Stimulated activated CD8-positive, alpha-beta memory T cell treated with anti-CD3 and anti-CD28 coated beads, Interleukin-2, amount 100 ng/mL, for 48 hours (primary cell): Measurements from ENCODE around the gene ACSM6.
"Not testable (repeated sequence)": the region's sequence is repeated elsewhere in the genome, so short reads cannot be mapped to it uniquely, and the experiment has no call there.

Experiments
- DNase-seq, 2 donors: peaks; one replicate each; pipeline ENCODE4 v3.0.0-alpha.2; 2020; ENCODE audit warnings: low read depth in 2 of 2

Gene ACSM6

DNA sequence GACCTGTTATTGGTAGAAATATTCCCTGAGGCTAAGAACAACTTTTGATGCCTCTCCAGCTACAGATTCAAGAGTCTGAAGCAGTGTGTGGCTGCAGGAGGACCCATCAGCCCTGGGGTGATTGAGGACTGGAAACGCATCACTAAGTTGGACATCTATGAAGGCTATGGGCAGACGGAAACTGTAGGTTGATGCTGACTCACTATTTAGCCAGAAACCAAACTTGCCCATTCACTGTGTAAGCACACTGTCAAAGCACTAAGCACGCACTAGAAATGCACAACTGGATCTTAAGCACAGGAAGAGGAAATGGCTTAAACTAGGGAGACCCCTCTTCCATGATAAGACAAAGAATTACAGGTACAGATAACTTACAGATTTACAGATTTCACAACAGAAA, 20.8 kb downstream of the ACSM6 start:
- DNase-seq = no peak

DNA sequence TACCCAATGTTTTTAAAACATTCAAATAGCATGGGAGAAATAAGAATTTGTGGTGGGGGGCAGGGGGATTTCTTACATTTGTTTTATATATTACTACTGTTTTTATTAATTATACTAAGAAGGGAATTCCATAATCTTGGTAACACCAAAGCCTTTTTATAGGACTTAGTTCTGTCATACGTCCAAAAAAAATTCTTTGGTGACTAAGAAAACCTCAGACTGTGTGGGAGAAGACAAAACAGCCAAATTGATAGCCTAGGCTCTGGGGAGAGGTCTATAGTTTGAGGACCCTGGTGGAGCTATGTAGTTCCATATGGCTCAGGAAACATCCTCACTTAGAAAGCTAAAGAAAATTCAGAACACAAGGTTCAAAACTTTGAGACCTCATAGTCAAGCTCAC, 23.4 kb downstream of the ACSM6 start:
- DNase-seq = no peak

DNA sequence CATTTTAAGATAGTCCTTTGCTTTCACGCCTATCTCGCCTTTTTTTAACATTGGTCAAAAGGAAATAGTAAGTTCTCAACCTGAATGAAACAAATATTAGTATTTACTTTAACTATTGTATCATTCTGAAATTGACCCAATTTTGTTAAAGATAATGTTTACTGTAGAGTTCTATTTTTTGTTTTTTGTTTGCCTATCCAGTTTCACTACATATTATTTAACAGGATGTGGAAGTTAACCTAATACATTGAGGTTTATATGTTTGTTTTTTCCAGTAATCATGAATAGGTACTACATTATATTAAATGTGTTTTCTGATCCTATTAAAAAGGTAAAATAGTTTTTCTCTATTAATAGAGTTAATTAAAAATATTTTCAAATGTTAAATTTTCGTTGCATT, 26.5 kb downstream of the ACSM6 start:
- no peak for DNase-seq

DNA sequence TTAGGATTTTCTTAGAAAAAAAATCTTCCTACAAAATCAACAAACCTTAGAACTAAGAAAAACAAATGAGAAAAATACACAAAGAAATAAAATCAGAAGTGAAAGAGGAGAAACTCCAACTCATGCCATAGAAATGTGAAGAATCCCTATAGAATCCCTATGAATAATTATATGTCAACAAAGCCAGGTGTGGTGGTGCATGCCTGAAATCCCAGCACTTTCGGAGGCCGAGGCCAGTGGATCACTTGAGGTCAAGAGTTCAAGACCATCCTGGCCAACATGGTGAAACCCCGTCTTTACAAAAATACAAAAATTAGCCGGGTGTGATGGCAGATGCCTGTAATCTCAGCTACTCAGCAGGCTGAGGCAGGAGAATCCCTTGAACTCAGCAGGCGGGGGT, 27.1 kb downstream of the ACSM6 start:
- no peak for DNase-seq

DNA sequence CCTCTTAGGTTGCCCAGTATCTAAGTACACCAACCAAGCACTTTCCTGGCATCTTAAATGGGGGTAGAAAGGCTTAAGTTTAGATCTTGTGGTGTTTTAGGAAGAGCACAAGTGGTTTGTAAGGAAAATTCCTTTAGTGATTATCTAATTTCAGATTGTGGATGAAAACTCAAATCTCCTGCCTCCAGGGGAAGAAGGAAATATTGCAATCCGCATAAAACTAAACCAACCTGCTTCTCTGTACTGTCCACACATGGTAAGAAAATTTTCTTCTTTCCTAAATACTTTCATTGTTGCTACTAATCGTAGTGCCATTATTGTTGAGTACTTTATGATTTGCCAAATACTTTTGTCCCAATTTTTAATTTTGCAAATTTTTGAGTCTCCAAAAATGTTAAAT, 31.1 kb downstream of the ACSM6 start:
- DNase-seq = no peak

DNA sequence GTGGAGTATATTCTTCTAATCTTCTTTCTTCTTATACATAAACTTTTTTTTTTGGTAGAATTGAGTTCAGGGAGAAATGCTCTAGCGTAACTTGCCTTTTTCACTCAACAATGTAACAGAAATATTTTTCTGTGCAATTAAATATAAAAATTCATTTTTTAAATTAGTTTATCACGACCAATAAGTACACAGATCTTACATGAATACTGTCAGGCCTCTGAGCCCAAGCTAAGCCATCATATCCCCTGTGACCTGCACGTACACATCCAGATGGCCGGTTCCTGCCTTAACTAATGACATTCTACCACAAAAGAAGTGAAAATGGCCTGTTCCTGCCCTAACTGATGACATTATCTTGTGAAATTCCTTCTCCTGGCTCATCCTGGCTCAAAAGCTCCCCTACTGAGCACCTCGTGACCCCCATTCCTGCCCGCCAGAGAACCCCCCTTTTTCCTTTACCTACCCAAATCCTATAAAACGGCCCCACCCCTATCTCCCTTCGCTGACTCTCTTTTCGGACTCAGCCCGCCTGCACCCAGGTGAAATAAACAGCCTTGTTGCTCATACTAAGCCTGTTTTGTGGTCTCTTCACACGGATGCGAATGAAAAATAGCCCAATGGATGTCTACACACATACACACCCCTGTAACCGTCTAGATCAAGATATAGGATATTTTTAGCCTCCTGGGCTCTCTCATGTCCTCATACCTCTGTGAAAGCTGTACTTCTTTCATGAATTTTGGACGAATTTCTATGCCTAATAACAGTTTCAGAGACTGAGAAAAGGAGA, 35.1 kb downstream of the ACSM6 start:
- not testable (repeated sequence) for DNase-seq

DNA sequence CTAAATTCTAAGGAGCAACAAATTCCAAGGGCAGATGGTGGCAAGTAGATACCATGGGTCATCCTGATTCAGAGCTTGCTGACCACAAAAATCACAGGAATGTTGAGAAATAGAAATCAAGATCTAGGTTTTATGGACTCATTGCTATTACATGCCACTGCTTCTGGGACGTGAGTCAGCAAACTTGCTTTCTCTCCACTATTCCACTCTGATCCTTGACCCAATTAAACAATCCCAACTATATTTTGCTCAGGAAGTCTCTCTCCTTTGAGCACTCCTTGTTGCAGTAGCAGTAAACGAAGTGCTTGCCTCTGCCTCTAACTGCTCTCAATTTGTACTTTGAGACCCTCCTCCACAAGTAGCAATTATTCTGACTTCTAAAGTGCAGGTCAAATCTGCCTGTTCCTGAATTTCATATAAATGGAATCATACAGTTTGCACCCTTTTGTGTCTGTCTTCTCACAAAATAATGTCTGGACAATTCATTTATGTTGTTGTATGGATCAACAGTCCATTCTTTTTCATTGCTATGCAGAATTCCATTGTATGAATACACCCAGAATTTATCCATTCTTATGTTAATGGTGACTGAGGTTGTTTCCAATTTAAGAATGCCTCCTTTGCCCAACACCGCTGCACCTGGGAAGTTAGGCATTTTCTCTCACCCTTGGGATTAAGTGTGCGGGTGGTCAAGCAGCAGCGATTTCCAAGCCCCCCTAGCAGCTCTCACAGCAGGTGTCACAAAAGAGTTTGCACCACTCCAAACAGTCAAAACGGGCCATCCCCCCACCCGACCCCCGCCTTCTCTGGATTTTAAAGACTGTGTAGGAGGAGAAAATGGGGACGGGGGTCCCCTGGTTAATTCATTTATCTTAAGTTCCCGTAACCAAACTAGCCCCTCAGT, 35.9 kb downstream of the ACSM6 start:
- no peak for DNase-seq

DNA sequence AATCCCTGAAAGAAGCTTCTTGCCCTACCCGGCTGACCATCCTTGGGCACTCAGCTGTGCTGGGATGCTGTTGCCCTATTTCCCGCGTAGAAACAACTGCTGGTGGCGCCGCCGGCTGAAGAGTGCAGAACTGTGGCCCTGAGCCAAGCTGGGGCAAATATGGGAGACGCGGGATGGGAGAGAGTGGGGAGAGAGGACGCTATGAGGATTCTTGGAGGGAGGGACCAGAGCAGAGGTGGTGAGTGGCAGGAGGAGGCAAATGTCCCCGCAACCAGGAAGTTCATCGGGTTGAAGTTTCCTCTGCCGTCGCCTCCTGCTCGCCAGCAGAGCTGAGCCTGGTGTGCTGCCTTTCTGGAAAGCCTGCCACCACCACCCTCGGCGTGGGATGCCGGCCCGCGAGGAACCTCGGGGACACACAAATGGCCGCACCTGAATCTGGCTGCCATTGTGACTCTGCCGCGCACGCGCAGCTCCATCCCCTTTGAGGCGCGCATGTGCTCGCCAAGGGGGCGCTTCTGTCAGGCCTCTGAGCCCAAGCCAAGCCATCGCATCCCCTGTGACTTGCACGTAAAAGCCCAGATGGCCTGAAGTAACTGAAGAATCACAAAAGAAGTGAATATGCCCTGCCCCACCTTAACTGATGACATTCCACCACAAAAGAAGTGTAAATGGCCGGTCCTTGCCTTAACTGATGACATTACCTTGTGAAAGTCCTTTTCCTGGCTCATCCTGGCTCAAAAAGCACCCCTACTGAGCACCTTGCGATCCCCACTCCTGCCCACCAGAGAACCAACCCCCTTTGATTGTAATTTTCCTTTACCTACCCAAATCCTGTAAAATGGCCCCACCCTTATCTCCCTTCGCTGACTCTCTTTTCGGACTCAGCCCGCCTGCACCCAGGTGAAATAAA, 36.9 kb downstream of the ACSM6 start:
- peak; percentile 18 to 32 for DNase-seq

DNA sequence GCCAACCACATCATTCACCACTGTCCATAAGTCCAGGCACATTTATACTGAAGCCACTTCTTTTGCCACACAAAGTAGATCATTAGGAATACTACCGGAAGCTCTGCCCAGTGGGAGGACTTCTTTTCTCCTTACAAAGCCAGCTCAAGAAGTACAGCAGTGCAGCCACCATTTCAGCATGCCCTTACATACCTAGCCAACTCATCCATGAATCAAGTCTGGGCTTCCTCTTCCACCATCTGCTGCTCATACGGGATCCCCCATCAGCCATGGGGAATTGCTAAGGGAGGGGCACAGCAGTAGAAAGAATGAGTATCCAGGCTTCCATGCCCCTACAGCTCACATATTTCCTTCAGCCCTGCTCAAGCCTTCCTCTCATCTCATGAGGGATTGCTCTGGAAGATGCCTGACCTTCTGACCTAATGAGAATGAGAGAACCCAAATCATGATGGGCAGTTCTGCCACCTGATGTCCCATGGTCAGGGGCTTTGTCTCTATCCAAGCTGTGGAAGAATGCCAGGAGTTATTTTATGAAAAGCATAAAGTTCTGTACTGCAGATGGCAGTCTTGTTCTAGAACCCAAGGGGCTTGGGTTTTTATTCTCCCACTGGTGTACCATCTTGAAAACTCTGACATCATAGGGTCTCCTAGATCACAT, 39.5 kb downstream of the ACSM6 start:
- no peak for DNase-seq

DNA sequence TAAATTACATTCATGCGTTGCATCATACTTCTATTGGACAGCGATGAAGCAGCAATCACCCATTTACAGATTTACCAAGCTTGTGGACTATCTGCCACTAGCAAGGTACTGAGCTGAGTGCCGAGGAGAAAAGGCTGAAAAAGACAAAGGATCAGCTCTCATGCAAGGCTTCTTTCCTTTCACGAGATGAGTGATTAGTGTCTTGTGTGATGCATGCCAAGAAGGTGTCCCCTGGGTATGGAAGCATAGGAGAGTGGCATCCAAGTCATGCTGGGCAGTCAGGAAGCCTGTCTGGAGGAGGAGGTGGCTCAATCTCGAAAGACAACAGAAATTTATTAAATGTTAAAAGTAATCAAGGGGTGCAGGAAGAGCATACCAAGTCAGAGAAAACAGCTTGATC, 40.9 kb downstream of the ACSM6 start:
- DNase-seq = no peak

DNA sequence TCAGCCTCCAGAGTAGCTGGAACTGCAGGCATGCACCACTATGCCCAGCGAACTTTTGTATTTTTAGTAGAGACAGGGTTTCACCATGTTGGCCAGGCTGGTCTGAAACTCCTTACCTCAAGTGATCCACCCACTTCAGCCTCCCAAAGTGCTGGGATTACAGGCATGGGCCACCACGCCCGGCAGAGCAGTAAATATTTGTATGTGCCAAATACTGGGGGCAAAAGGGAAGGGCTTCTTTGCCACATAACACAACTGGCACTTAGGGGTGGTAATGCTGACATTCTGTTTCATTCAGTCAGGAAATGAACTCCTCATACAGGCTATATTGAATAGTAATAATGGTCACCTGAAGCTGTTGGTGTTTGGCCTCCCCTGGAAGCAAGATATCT, 41.6 kb downstream of the ACSM6 start:
- DNase-seq = no peak

DNA sequence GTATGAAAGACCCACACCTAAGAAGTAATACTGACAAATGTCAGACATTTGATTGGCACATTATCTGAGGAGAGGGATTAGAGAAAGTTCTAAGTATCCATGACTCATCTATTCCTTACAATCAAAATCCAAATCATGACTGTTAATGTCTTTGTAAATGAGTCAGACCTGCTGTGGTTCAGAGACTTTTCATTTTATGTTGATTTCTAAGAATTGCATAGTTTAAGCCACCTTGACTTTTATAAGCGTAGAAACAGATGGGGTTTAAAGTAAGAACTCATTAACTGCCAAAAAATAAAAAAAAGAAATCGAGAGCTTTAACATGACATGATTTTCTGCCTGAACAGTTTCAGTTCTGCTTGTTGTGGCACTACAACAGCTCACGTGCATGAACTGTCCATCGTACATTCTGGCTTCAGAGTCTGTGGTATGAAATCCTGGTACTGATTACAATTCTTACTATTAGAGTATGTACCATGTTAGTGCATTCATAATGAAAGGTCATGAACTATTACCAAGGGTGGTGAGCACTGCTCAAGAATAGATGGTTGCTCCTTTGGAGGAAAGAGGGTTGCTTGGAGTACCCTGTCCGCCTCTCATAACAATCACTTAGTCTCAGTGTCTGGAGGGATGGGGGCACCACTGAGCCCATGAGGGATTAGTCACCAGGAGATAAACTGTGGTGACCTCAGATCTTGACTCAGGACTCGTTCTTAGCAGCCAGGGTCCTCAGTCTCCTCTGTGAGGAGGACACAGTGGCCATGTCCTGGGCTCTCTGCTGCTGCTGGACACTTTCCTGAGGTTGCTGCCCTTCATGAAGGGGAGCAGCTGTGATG, 42.2 kb downstream of the ACSM6 start:
- peak in 1 of 2 donors; percentile 18 for DNase-seq

DNA sequence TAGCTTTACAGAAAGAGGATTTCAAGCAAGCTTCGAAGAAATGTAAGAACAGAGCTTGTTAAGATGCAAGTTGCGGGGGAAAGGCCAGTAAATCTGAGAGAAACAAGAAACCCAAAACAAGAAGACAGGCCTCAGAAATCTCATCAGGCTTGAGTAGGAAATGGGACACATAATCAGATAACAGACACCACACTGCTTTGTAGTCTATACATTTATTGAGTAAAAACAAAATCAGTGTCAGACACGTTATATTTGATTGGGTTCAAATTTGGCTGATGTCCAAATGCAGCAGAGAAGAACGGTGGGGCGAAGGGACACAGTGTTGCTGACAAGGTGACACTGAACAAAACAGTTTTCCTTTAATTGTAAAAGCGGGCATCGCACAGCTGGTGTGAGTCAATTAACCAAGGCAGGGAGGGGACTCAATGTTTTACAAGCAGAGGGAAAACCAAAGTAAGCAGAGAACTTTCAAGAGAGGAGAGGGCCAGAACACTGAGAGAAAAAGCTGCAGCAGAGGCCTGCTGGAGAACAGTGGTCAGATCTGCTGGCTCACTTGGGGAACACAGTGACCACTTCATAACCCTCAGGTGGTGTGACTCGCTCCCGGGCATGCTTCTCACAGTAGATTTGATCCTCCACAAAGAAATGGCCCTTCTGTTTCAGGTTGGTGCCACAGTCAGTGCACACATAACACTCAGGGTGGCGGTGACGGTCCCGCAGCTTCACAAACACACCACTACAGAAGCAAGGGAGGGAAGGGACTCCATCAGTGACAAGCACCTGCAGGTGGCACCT, 43.5 kb downstream of the ACSM6 start:
- DNase-seq = no peak

DNA sequence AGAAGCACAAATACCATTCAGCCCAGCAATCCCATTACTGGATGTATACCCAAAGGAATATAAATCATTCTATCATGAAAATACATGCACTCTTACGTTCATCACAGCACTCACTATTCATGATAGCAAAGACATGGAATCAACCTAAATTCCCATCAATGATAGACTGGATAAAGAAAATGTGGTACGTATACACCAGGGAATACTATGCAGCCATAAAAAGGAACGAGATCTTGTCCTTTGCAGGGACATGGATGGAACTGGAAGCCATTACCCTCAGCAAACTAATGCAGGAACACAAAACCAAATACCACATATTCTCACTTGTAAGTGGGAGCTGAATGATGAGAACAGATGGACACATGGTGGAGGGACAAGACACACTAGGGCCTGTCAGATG, 46.1 kb downstream of the ACSM6 start:
- DNase-seq = not testable (repeated sequence)

DNA sequence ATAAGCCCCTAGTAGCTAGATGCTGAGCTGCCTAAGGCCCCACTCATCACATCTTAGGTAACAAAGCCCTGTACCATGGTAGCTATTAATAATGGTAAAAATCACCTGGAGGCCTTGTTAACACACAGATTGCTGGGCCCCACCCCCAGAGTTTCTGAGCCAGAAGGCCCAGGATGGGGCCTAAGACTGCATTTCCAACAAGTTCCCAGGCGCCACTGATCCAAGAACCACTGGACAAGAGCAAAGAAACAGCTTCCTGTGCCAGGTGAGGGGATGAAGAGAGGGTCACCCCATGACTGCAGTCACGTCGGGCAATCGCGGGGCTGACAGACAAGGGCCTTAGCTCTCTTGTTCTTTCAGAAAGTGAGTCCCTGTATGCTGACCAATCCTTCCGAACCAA, 46.8 kb downstream of the ACSM6 start:
- no peak for DNase-seq

DNA sequence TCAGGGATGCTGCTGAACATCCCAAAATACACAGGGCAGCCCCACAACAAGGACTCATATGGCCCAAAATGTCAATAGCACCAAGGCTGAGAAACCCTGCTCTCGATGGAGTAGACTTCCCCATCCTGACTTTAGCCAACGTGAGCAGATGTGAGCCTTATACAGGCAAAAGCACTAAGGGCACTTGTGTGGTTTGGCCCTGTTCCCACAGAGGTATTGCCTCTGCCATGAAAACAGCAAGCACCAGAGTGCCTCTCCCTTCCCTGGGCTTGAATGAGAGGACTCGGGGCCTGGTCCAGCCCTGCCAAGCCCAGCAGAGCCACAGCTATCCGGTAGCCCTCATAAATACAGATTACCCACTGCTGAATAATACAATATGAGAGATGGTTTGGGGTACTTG, 47.5 kb downstream of the ACSM6 start:
- DNase-seq = no peak

DNA sequence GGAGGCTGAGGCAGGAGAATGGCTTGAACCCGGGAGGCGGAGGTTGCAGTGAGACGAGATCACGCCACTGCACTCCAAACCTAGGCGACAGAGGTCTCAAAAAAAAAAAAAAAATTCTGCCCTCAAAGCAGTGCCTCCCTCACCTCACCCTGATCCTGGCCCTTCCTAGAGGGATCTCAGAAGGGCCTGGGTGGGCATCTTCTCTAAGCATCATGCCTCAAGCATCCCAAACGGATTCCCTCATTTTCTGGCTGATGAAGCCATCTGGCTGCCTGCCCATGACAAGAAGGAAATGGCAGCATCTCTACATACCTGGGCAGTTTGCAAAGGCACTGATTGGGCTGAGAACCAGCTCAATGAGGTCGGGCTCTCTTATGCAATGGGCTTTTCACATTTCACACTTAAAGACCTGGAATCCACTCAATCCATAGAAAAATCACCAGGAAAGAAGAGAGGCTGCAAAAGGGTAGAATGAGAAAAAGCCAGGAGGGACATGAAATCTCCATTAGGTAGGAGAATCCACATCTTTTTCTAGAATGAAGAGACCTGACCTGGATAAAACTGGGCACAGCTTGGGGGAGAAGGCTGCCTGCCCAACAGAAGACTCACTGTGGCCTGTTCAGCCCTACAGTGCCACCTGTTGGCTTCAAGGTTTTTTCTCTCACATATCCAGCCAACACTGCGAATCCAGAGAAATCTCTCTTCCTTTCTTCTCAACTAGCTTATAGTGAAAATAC, 48.7 kb downstream of the ACSM6 start:
- peak in 1 of 2 donors; percentile 18 for DNase-seq

DNA sequence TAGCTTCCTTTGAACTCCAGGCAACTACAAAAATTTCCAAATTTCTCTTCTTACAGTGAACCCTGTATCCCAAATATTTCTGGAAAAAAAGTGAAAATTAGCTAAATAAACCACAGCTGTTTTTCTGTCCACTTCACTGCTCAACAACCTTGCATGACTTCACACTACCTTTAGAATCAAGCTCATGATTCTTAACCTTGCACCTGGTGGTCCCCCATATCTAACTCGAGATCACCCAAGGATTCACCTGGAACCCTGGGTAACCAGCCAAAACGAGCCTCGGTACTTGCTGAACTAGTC, 49.2 kb downstream of the ACSM6 start:
- DNase-seq = no peak

DNA sequence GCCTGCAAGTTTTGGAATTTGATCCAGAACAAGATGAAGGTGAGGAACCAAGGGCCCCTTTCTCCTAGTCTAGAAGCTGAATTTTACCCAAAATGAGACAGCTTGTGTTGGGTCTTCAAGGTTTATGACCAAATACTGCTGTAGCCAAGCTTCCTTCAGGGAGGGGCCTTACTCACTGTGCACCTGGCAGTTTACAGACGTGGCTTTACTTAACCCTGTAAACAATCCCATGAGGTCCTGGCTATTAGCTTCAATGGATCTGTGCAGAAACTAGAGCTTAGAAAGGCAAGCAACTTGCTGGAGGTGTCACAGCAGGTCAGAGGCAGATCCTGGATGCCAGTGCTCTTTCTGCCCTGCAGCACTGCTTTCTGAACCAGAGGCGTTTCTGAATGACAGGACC, 50.1 kb downstream of the ACSM6 start:
- DNase-seq = no peak
